Progenitor cell of endocrine pancreas (in vitro differentiated cells): ENCODE results near the gene CSMD2. TPM values are rescaled to one million over a fixed set of nuclear protein-coding genes. Genes with fewer than 3 reads are reported as not detected.

Experiments used
- DNase-seq: peaks from one replicate; pipeline ENCODE4 v3.0.0; 2021; ENCODE audit warnings: low spot score; ENCODE audit not compliant: unreplicated experiment
- H3K27ac Mint-ChIP-seq: 2 replicates; pipeline ENCODE4 v1.8.0; 2021; ENCODE audit warnings: mild to moderate bottlenecking, moderate library complexity, mixed read lengths
- H3K27me3 Mint-ChIP-seq: 2 replicates; pipeline ENCODE4 v1.8.0; 2021; ENCODE audit warnings: mixed read lengths
- H3K36me3 Mint-ChIP-seq: 2 replicates; pipeline ENCODE4 v1.8.0; 2022; ENCODE audit warnings: mixed read lengths; ENCODE audit not compliant: insufficient read depth
- H3K4me1 Mint-ChIP-seq: 2 replicates; pipeline ENCODE4 v1.8.0; 2021; ENCODE audit warnings: low read depth, mixed read lengths
- H3K4me3 Mint-ChIP-seq: 2 replicates; pipeline ENCODE4 v1.8.0; 2021; ENCODE audit warnings: low read depth, mild to moderate bottlenecking, moderate library complexity, mixed read lengths
- H3K9me3 Mint-ChIP-seq: 2 replicates; pipeline ENCODE4 v1.8.0; 2021; ENCODE audit warnings: low read depth, mixed read lengths
- CTCF ChIP-seq: fragments of 200-600 bp; sonication (generic); IDR thresholded peaks from one replicate; pipeline ENCODE4 v1.5.0; 2021; ENCODE audit warnings: antibody characterized with exemption, mild to moderate bottlenecking; ENCODE audit not compliant: unreplicated experiment
- total RNA-seq: library from RNA; stranded (reverse); gene quantifications from 2 replicates; pipeline ENCODE4 v1.2.1, GENCODE V29; 2021

Gene CSMD2
- total RNA-seq, 1 donor from 2014 or later: 0.38 TPM

- H3K36me3 Mint-ChIP-seq: no peaks in the 10 kb centered on the region
- DNase-seq: no peak
- H3K27ac Mint-ChIP-seq: no peak overlapping the region
- H3K4me3 Mint-ChIP-seq: no peak overlapping the region
- H3K9me3 Mint-ChIP-seq: no peaks in the 10 kb centered on the region
- peaks cover 18% of the 10 kb centered on the region for H3K27me3 Mint-ChIP-seq
- no peak for TF ChIP-seq CTCF
- H3K4me1 Mint-ChIP-seq: peaks cover 1% of the 10 kb centered on the region
Measured at GRCh38 chr1:33852711-33853110, 312.3 kb downstream of the CSMD2 start.

- Mint-ChIP-seq H3K27ac (no peak overlapping the region), H3K4me3 (no peak overlapping the region), H3K36me3 (no peaks in the 10 kb centered on the region), H3K27me3 (peaks cover 18% of the 10 kb centered on the region), H3K9me3 (no peaks in the 10 kb centered on the region), H3K4me1 (peaks cover 1% of the 10 kb centered on the region)
- DNase-seq: no peak
- no peak for TF ChIP-seq CTCF
Measured at GRCh38 chr1:33850481-33850880, 314.5 kb downstream of the CSMD2 start.

- H3K9me3 Mint-ChIP-seq: no peaks in the 10 kb centered on the region
- H3K27me3 Mint-ChIP-seq: peaks cover 17% of the 10 kb centered on the region
- H3K27ac Mint-ChIP-seq: no peak overlapping the region
- H3K36me3 Mint-ChIP-seq: no peaks in the 10 kb centered on the region
- H3K4me1 Mint-ChIP-seq: peaks cover 3% of the 10 kb centered on the region
- TF ChIP-seq CTCF: no peak
- no peak overlapping the region for H3K4me3 Mint-ChIP-seq
- DNase-seq: no peak
Measured at GRCh38 chr1:33849211-33849610, 315.8 kb downstream of the CSMD2 start.

GRCh38 chr1:33848205-33848937 is 316.7 kb downstream of the CSMD2 start:
- H3K4me1 Mint-ChIP-seq: peaks cover 10% of the 10 kb centered on the region
- no peak for DNase-seq
- no peaks in the 10 kb centered on the region for H3K36me3 Mint-ChIP-seq
- no peak overlapping the region for H3K27ac Mint-ChIP-seq
- no peak for TF ChIP-seq CTCF
- peaks cover 14% of the 10 kb centered on the region for H3K27me3 Mint-ChIP-seq
- no peak overlapping the region for H3K4me3 Mint-ChIP-seq
- H3K9me3 Mint-ChIP-seq: no peaks in the 10 kb centered on the region

- Mint-ChIP-seq H3K9me3 (no peaks in the 10 kb centered on the region), H3K36me3 (no peaks in the 10 kb centered on the region), H3K4me3 (no peak overlapping the region), H3K4me1 (peaks cover 20% of the 10 kb centered on the region), H3K27ac (no peak overlapping the region), H3K27me3 (peaks cover 7% of the 10 kb centered on the region)
- TF ChIP-seq CTCF: no peak
- no peak for DNase-seq
Measured at GRCh38 chr1:33846861-33847260, 318.2 kb downstream of the CSMD2 start.
